Glomerular endothelial cell (primary cell): ENCODE measurements around the gene SNTA1. TPM values are rescaled to one million over a fixed set of nuclear protein-coding genes. Genes with fewer than 3 reads are reported as not detected.
"Not testable (repeated sequence)": the region's sequence is repeated elsewhere in the genome, so short reads cannot be mapped to it uniquely, and the experiment has no call there.

Experiments used
- DNase-seq: peaks from one replicate; pipeline ENCODE4 v3.0.0-alpha.2; 2011; ENCODE audit warnings: low read depth, low spot score; ENCODE audit errors: extremely low read depth
- total RNA-seq: library from RNA; depleted of rRNA; stranded (reverse); fragments of >200 nt; gene quantifications from 2 replicates; pipeline ENCODE4 v1.2.3, GENCODE V29; 2015

Gene SNTA1
- total RNA-seq, 1 donor from 2014 or later = 12.4 TPM

- no peak for DNase-seq
Observed at GRCh38 chr20:33400812-33401183, 42.8 kb downstream of the SNTA1 start.

DNA sequence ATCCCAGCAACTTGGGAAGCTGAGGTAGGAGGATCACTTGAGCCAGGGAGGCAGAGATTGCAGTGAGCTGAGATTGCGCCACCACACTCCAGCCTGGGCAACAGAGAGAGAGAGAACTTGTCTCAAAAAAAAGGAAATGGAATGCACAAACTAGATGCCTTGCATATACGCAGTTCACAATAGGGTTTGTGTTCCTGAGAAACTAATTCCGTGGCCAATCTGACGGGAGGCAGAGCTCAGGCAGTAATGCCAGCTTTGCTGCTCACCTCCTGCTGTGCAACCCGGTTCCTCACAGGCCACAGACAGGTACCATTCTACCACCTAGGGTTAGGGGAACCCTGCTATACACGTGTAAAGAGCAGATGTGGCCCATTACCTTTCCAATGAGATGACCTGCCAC, 43.6 kb downstream of the SNTA1 start:
- DNase-seq = no peak

- no peak for DNase-seq
Observed at GRCh38 chr20:33394718-33395117, 48.8 kb downstream of the SNTA1 start.

- no peak for DNase-seq
Observed at GRCh38 chr20:33393609-33394008, 50.0 kb downstream of the SNTA1 start.

GRCh38 chr20:33391722-33392415, 51.7 kb downstream of the SNTA1 start:
- DNase-seq = no peak

GRCh38 chr20:33389326-33389725, 54.2 kb downstream of the SNTA1 start:
- DNase-seq = not testable (repeated sequence)

- DNase-seq = no peak
Observed at GRCh38 chr20:33388268-33388667, 55.3 kb downstream of the SNTA1 start.

GRCh38 chr20:33387177-33387576, 56.4 kb downstream of the SNTA1 start:
- DNase-seq = no peak

DNA sequence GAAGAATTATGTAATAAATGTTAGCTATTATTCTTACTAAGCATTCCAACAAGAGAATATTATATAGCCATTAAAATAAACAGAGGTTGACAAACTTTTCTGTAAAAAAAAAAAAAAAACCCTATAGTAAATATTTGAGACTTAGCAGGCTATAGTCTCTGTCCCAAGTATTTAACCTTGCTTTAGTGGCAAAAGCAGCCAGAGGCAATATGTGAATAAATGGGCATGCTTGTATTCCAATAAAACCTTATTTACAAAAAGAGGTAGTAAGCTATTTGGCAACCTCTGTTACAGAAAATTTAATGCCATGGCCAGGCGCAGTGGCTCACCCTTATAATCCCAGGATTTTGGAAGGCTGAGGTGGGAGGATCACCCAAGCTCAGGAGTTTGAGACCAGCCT, 56.9 kb downstream of the SNTA1 start:
- DNase-seq = no peak

DNA sequence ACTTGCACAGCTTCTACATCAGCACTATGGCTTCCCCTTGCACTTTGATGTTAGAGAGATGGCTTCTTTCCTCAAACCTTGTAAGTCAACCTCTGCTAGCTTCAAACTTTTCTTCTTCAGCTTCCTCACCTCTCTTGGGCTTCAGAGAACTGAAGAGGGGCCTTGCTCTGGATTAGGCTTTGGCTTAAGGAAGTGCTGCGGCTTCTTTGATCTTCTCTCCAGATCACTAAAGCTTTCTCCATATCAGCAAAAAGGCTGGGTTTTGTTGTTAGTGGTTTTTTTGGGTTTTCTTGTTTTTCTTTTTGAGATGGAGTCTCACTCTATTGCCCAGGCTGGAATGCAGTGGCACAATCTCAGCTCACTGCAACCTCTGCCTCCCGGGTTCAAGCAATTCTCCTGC, 66.2 kb downstream of the SNTA1 start:
- no peak for DNase-seq

DNA sequence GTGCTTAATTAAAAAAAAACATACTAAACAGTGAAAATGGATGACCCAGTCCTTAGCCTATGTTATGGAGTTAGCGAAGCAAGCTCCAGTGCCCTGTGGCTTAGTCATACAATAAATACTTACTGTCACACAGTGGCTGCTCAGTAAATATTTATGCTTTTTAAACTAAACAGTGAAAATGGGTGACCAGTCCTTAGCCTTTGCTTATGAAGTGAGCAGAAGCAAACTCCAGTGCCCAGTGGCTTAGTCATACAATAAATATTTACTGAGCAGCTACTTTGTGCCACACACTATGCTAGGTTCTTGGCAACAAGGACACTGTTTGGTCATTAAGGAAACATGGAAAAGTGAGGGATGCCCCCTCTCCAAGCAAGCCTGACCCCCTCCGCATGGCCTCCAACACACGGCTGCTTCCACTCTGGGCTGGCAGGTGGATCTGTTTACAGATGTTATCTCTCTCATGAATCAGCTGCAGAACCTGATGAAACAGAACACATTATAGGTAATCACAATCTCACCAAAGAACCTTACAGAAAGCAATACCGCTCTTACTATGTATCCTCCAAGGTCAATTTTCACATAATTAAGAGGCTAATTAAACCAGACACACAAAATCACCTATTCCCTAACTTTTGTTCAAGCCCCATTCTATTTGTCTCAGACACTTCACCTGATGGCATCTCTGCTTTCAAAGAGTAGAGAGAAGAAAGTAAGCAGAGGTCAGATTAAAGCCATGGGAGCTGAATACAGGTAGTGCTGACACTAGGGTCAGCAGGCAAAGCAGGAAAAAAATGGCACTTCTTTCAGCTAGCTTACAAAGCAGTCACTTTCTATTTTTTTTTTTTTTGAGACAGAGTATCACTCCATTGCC, 69.6 kb downstream of the SNTA1 start:
- peak; percentile 14 for DNase-seq

DNA sequence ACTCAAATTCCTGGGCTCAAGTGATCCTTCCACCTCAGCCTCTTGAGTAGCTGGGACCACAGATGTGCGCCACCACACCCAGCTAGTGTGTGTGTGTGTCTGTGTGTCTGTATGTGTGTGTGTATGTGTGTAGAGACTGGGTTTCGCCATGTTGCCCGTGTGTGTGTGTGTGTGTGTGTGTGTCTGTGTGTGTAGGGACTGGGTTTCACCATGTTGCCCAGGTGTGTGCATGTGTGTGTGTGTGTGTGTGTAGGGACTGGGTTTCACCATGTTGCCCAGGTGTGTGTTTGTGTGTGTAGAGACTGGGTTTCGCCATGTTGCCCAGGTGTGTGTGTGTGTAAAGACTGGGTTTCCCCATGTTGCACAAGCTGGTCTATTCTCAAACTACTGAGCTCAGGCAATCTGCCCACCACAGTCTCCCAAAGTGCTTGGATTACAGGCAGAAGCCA, 70.5 kb downstream of the SNTA1 start:
- no peak for DNase-seq

- no peak for DNase-seq
Observed at GRCh38 chr20:33370291-33370690, 73.3 kb downstream of the SNTA1 start.

GRCh38 chr20:33362898-33363297, 80.7 kb downstream of the SNTA1 start:
- no peak for DNase-seq

GRCh38 chr20:33359399-33360261, 83.9 kb downstream of the SNTA1 start:
- DNase-seq = no peak

Other genes starting within 250 kb of the SNTA1 start
- gene BPIFA3, start 226.4 kb downstream of the SNTA1 start, total RNA-seq = not detected in 2 replicates
- not detected in 2 replicates for gene BPIFA1, start 207.8 kb downstream of the SNTA1 start, total RNA-seq
- not detected in 2 replicates for gene BPIFB1, start 160.5 kb downstream of the SNTA1 start, total RNA-seq
- 15.9 and 28.8 TPM in 2 replicates for gene CDK5RAP1, start 42.2 kb downstream of the SNTA1 start, total RNA-seq
- gene CBFA2T2, start 46.3 kb upstream of the SNTA1 start, total RNA-seq = 11.1 and 14.9 TPM in 2 replicates
- not detected in 2 replicates for gene C20orf144, start 218.6 kb upstream of the SNTA1 start, total RNA-seq
- 1.4 and 4.0 TPM in 2 replicates for gene ACTL10, start 223.2 kb upstream of the SNTA1 start, total RNA-seq
- 18.2 and 31.9 TPM in 2 replicates for gene NECAB3, start 230.7 kb upstream of the SNTA1 start, total RNA-seq
- gene E2F1, start 242.6 kb upstream of the SNTA1 start, total RNA-seq = 3.2 and 9.9 TPM in 2 replicates